HepG2 (cell line): ENCODE results near the gene TAF4B. TPM values are rescaled to one million over a fixed set of nuclear protein-coding genes. Genes with fewer than 3 reads are reported as not detected.

ENCODE experiments used
- ATAC-seq: fragments of 200-7000 bp; cut with Tn5 transposase; 3 replicates; pipeline ENCODE4 v1.9.1; 2020; ENCODE audit warnings: mild to moderate bottlenecking, moderate library complexity
- BruUV-seq: library from RNA; stranded (reverse); fragments of 400-500 nt; replicated peaks from 2 replicates; lab custom pipeline; 2021; lab: Mats Ljungman, UMichigan
- CTCF ChIA-PET: fragments of 300-600 bp; formaldehyde crosslinking; extraction: SDS; loops from one replicate; lab custom pipeline; 2021; ENCODE audit warnings: low total read pairs, inconsistent platforms, low intra/inter-chr PET ratio; lab: Yijun Ruan, JAX
- POLR2A ChIA-PET: fragments of 350-600 bp; sonication (Branson Sonifier 250); formaldehyde crosslinking; loops from one replicate; lab custom pipeline; 2020; ENCODE audit warnings: antibody characterized with exemption, inconsistent platforms; lab: Yijun Ruan, JAX
- DNase-seq: peaks from one replicate; pipeline ENCODE4 v3.0.0-alpha.2; 2015; ENCODE audit warnings: low spot score
- FAIRE-seq: peaks from 3 replicates; lab custom pipeline; 2011; peaks lifted over from hg19 to GRCh38; lab: Jason Lieb, UNC
- H2AFZ ChIP-seq: one replicate; pipeline ENCODE4 v1.6.1; 2011; ENCODE audit warnings: low read length, inconsistent platforms
- H3K27ac ChIP-seq: fragments of 300-600 bp; 3 replicates; pipeline ENCODE4 v1.8.0; 2011; ENCODE audit warnings: mixed run types, mild to moderate bottlenecking, mixed read lengths, low read length, inconsistent platforms; ENCODE audit not compliant: insufficient read depth; ENCODE audit errors: extremely low read length
- H3K27me3 ChIP-seq, 2 experiments: fragments of 200-600 bp in 1 of 2; 2 replicates in 1 of 2; 3 replicates in 1 of 2; pipeline versions ENCODE4 v1.6.0 to v1.8.0; 2011; ENCODE audit warnings: low read length in 2 of 2, mild to moderate bottlenecking in 2 of 2, moderate library complexity in 2 of 2, inconsistent platforms in 1 of 2; ENCODE audit not compliant: insufficient read depth in 2 of 2, control insufficient read depth in 1 of 2
- H3K36me3 ChIP-seq, 2 experiments: fragments of 200-600 bp in 1 of 2; replicated peaks in 1 of 2; 2 replicates in 1 of 2; 3 replicates in 1 of 2; pipeline versions ENCODE4 v1.5.1 to v1.8.0; 2011; ENCODE audit warnings: low read length in 2 of 2, inconsistent platforms in 1 of 2; ENCODE audit not compliant: insufficient read depth in 2 of 2, control insufficient read depth in 1 of 2
- H3K4me1 ChIP-seq: 2 replicates; pipeline ENCODE4 v1.5.1; 2012; ENCODE audit warnings: low read length, inconsistent platforms; ENCODE audit not compliant: insufficient read depth
- H3K4me2 ChIP-seq: 2 replicates; pipeline ENCODE4 v1.6.0; 2011; ENCODE audit warnings: low read depth, low read length, inconsistent platforms
- H3K4me3 ChIP-seq, 3 experiments: fragments of 200-600 bp in 1 of 3; sonication (generic), shearing (Covaris generic) in 1 of 3; replicated peaks in 1 of 3; 2 replicates each; pipeline ENCODE4 v1.5.1; 2011 to 2016; ENCODE audit warnings: low read length in 3 of 3, inconsistent platforms in 2 of 3, low read depth in 2 of 3, mild to moderate bottlenecking in 2 of 3, control low read depth in 1 of 3, mixed read lengths in 1 of 3; ENCODE audit not compliant: insufficient read depth in 1 of 3
- H3K79me2 ChIP-seq: one replicate; pipeline ENCODE4 v1.6.1; 2011; ENCODE audit warnings: low read length, inconsistent platforms; ENCODE audit not compliant: insufficient read depth
- H3K9ac ChIP-seq: 2 replicates; pipeline ENCODE4 v1.6.0; 2011; ENCODE audit warnings: mild to moderate bottlenecking, low read depth, low read length, inconsistent platforms; ENCODE audit not compliant: insufficient read depth
- H3K9me3 ChIP-seq: 2 replicates; pipeline ENCODE4 v1.5.1; 2012; ENCODE audit warnings: mild to moderate bottlenecking, low read length
- H4K20me1 ChIP-seq: 2 replicates; pipeline ENCODE4 v1.6.0; 2011; ENCODE audit warnings: inconsistent platforms, mild to moderate bottlenecking, low read length, moderate library complexity; ENCODE audit not compliant: insufficient read depth
- BCL3 ChIP-seq: sonication (generic); formaldehyde crosslinking; IDR thresholded peaks from 2 replicates; pipeline ENCODE4 v1.5.1; 2020; ENCODE audit warnings: mild to moderate bottlenecking, missing genetic modification reagents, moderate library complexity
- CENPX ChIP-seq: sonication (generic); formaldehyde crosslinking; IDR thresholded peaks from 2 replicates; pipeline ENCODE4 v1.9.0; 2021; ENCODE audit warnings: mild to moderate bottlenecking, missing genetic modification reagents, moderate library complexity
- CHD4 ChIP-seq: fragments of 200-600 bp; sonication (generic); IDR thresholded peaks from 2 replicates; pipeline ENCODE4 v1.7.0; 2017; ENCODE audit warnings: mild to moderate bottlenecking, low read length, borderline replicate concordance
- ELF3 ChIP-seq: IDR thresholded peaks from 2 replicates; pipeline ENCODE4 v1.6.1; 2016; ENCODE audit warnings: missing genetic modification reagents, missing compliant biosample characterization
- EZH2 ChIP-seq: conservative IDR thresholded peaks from 2 replicates; pipeline ENCODE4 v1.6.1; 2012; ENCODE audit warnings: mild to moderate bottlenecking, low read depth, low read length, moderate library complexity
- FOXP1 ChIP-seq, 2 experiments: fragments of 450-650 bp in 1 of 2; IDR thresholded peaks; 2 replicates each; pipeline ENCODE4 v1.6.1; 2017 to 2018; ENCODE audit warnings: antibody characterized with exemption in 1 of 2
- MEIS2 ChIP-seq: sonication (generic); formaldehyde crosslinking; IDR thresholded peaks from 2 replicates; pipeline ENCODE4 v1.9.0; 2021; ENCODE audit warnings: mild to moderate bottlenecking, missing genetic modification reagents
- NFKB2 ChIP-seq: sonication (generic); formaldehyde crosslinking; IDR thresholded peaks from 2 replicates; pipeline ENCODE4 v1.4.0; 2020; ENCODE audit warnings: missing genetic modification reagents, borderline replicate concordance
- PCBP1 ChIP-seq: fragments of 200-400 bp; formaldehyde crosslinking; IDR thresholded peaks from 2 replicates; pipeline ENCODE4 v1.6.1; 2017; ENCODE audit warnings: mild to moderate bottlenecking, low read depth, low read length, borderline replicate concordance
- RFX5 ChIP-seq: IDR thresholded peaks from 2 replicates; pipeline ENCODE4 v1.6.1; 2011; ENCODE audit warnings: low read depth, low read length, improper control_type of control experiment
- ZBTB8A ChIP-seq: sonication (generic); formaldehyde crosslinking; IDR thresholded peaks from 2 replicates; pipeline ENCODE4 v1.4.0; 2020; ENCODE audit warnings: mild to moderate bottlenecking, low read depth, missing genetic modification reagents, borderline replicate concordance
- ZNF3 ChIP-seq: IDR thresholded peaks from 2 replicates; pipeline ENCODE4 v1.7.0; 2017; ENCODE audit warnings: inconsistent platforms
- ZNF598 ChIP-seq: sonication (generic); formaldehyde crosslinking; IDR thresholded peaks from 2 replicates; pipeline ENCODE4 v1.5.1; 2020; ENCODE audit warnings: mild to moderate bottlenecking, missing genetic modification reagents, borderline replicate concordance
- ZNF7 ChIP-seq: IDR thresholded peaks from 2 replicates; pipeline ENCODE4 v1.6.1; 2016; ENCODE audit warnings: missing biosample characterization, missing genetic modification reagents
- WGBS: methylation state at CpG from one replicate; pipeline ENCODE4 v1.1.6; 2017; ENCODE audit warnings: low lambda C conversion rate; 5-methylcytosine and 5-hydroxymethylcytosine counted together
- in situ Hi-C: cut with HindIII; loops from 2 replicates; pipeline ENCODE4 v1.10.0; 2017; ENCODE audit warnings: low pct_unique_long_range_greater_than_20kb; ENCODE audit not compliant: extremely low pct_ligation_motif_present
- intact Hi-C: fragments of 100-400 bp; cut with micrococcal nuclease; formaldehyde crosslinking; loops from one replicate; pipeline ENCODE4 v1.10.0; 2022; ENCODE audit not compliant: unreplicated experiment
- polyA plus RNA-seq, 8 experiments: library from polyadenylated mRNA; depleted of rRNA in 3 of 8; stranded (reverse) in 7 of 8; unstranded in 1 of 8; fragments of >200 nt; fragmentation: Illumina TruSeq in 4 of 8; extraction: Trizol in 4 of 8; gene quantifications; 2 replicates each; pipeline versions ENCODE4 v1.2.1 to v1.2.3, GENCODE V29; 2011 to 2016; ENCODE audit warnings: low read depth in 4 of 8, missing spikeins in 1 of 8, mixed read lengths in 1 of 8; ENCODE audit not compliant: insufficient read depth in 1 of 8
- total RNA-seq, 5 experiments: library from RNA; depleted of rRNA; stranded (reverse); fragments of >200 nt; fragmentation: Illumina TruSeq; extraction: Trizol; gene quantifications; 2 replicates each; pipeline ENCODE4 v1.2.3, GENCODE V29; 2016; ENCODE audit warnings: low read depth in 1 of 5
- TF ChIP-seq, protein P1 (sequence below): sonication (generic); formaldehyde crosslinking; conservative IDR thresholded peaks from 2 replicates; pipeline ENCODE4 v1.8.1; 2023; ENCODE audit warnings: missing genetic modification reagents

The TAF4B gene
- total and polyA plus RNA-seq, 2 of the 13 experiments (the other 11 are each of a cell fraction or from before 2014, with no cell fraction given), result 2.2 to 3.8 TPM

DNA sequence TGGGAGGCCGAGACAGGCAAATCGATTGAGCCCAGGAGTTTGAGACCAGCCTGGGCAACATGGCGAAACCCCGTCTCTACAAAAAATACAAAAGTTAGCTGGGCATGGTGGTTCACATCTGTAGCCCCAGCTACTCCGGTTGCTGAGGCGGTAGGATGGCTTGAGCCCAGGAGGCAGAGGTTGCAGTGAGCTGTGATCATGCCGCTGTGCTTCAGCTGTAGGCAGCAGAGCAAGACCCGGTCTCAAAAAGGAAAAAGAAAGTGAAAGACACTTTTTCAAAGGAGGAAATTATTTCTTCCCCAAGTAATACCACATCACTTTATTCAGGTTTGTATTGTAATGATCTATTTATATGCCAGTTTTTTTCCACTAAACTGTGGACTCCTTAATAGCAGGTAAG lies 35.7 kb upstream of the TAF4B start:
- Histone ChIP-seq H3K4me2 (peak overlapping the region; percentile 6; the same call in 1 of the 2 replicates), H3K27ac (no peak overlapping the region), H3K9ac (no peak overlapping the region), H3K4me1 (peaks cover 5% of the 10 kb centered on the region; the same call in 1 of the 2 replicates), H3K4me3 (no peak overlapping the region), H3K27me3 (no peaks in the 10 kb centered on the region), H4K20me1 (no peaks in the 10 kb centered on the region), H3K36me3 (no peaks in the 10 kb centered on the region), H2AFZ (no peak overlapping the region), H3K9me3 (no peaks in the 10 kb centered on the region), H3K79me2 (no peaks in the 10 kb centered on the region)
- FAIRE-seq, result no peak
- ATAC-seq, result peak; percentile 55; the same call in 2 of the 3 replicates
- TF ChIP-seq CHD4 (no peak), MEIS2 (CRISPR knock-in tag) (no peak), ELF3 (CRISPR knock-in tag) (no peak), ZNF598 (CRISPR knock-in tag) (no peak), ZNF3 (no peak), ZBTB8A (CRISPR knock-in tag) (no peak), NFKB2 (CRISPR knock-in tag) (no peak), EZH2 (no peak), ZNF7 (CRISPR knock-in tag) (no peak), PCBP1 (no peak), CENPX (CRISPR knock-in tag) (no peak), RFX5 (no peak), BCL3 (CRISPR knock-in tag) (no peak), FOXP1 (IDR thresholded peaks at IDR 0.05) (no peak), FOXP1 (CRISPR knock-in tag; IDR thresholded peaks at IDR 0.05) (no peak)
- TF ChIP-seq, protein P1, sequence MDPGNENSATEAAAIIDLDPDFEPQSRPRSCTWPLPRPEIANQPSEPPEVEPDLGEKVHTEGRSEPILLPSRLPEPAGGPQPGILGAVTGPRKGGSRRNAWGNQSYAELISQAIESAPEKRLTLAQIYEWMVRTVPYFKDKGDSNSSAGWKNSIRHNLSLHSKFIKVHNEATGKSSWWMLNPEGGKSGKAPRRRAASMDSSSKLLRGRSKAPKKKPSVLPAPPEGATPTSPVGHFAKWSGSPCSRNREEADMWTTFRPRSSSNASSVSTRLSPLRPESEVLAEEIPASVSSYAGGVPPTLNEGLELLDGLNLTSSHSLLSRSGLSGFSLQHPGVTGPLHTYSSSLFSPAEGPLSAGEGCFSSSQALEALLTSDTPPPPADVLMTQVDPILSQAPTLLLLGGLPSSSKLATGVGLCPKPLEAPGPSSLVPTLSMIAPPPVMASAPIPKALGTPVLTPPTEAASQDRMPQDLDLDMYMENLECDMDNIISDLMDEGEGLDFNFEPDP (CRISPR knock-in tag), result no peak
- intact Hi-C loops, result no loop called here
- ChIA-PET POLR2A (no interaction called here), CTCF (no interaction called here)
- in situ Hi-C loops, result no loop called here
- BruUV-seq, result no TSS peak
- no peak for DNase-seq
- WGBS, result 21% methylated on average over 8 of the region's 8 CpGs
